ENCODE measurements around the gene XRCC3.
A peak's percentile ranks its signal among the peaks of the same experiment; 100 is the strongest.

The XRCC3 gene

DNA sequence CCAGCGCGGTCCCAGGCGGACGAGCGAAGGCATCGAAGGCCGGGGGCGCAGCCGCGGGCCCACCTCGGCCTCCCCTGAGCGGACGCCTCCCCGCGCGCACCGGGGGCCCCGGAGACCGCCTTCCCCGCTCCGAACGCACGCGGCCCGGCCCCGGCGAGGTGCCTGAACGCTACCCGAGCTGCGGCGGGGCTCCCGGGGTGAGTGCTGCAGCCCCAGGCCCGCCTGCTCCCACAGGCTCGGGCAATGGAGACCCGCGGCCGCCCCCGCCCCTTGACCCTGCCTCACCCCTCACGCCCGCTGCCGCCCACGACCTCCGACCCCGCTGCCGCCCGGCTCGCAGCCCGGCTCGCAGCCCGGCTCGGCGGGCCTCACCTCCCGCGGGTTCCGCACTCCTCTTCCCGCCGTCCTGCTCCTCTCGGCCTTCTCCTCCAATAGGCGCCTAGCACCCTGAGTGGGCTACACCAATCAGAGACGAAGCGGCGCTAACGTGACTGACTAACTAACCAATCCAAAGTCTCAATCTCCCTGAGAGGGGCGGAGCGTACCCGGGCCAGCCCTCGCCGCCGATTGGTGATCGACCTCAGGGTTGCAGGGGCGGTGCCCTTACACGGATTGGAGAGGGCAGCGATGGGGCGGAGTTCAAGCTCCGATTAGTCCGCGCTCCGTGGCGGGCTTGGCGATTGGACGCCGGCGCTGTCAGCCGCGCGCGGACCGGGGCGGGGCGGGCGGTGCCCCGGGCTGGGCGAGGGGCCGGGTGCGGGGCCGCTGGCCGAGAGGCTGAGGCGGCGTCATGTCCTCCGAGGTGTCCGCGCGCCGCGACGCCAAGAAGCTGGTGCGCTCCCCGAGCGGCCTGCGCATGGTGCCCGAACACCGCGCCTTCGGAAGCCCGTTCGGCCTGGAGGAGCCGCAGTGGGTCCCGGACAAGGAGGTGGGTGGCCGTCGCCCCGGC, at the start of gene XRCC3, which contains the start of gene ZFYVE21:
TSS of gene XRCC3 (minus strand) at position 400 of the 949 bp plus-strand sequence. CDS start 4,364 bp downstream, outside the sequence.
TSS of gene ZFYVE21 (plus strand) at position 759 of the 949 bp plus-strand sequence. CDS start at position 791, 32 bp downstream.
- DNase-seq, result peak; percentile 100

DNA sequence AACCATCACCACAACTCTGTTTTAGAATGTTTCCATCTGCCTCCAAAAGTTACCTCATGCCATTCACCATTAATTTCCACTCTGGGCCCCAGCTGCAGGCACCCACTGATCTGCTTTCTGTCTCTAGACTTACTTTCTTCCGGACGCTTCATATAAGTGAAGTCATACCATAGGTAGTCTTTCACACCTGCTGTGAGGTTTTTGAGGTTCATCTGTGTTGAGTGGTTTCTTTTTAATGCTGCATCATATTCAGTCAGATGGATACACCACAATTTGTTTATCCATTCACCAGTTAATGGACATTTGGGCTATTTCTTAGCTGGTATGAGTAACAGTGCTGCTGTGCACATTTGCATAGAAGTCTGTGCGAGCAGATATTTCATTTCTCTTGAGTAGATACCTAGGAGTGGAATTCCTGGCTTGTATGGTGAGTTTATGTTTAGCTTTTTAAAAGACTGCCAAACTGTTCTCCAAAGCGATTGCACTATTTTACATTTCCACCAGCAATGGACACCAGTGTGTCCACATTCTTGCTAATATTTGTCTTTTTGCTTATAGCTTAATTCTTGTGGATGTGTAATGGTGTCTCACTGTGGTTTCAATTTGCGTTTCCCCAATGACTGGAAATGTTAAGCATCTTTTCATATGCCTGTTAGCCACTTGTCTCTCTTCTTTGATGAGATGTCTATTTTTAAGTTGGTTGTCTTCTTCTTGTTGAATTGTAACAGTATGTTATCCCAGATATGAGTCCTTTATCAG, 48.7 kb upstream of the XRCC3 start:
- DNase-seq, result no peak

DNA sequence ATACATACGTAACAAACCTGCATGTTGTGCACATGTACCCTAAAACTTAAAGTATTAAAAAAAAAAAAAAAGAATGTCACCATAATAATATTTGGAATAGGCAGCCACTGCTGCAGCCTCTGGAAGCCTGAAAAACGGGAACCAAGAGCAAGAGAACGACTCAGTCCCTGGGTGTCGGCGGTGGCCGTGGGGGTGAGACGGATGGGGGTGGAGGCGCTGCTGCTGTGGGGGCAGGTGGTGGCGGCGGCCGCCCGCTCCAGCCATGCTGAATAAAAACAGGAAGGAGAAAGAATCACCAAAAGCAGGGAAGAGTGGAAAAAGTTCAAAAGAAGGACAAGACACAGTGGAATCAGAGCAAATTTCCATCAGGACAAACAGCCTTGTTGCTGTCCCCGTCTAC, 47.3 kb upstream of the XRCC3 start:
- DNase-seq, result no peak

DNA sequence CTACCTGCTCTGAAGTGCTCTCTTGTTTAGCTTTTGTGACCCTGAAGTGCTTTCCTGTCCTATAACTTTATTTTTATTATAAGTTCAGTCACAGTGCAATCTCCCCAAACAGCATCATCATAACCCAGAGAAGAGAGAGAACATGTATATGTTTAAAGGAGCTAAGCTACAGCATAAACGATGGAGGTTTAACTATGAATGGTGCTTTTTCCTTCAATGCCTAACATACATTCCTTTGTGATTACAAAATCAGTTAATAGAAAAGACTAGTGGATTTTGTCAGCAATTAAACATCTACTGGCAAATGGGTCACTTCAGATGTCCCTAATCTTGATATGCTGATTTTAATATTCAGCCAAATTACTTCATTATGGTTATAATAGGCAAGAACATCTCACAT, 46.8 kb upstream of the XRCC3 start:
- DNase-seq, result no peak

DNA sequence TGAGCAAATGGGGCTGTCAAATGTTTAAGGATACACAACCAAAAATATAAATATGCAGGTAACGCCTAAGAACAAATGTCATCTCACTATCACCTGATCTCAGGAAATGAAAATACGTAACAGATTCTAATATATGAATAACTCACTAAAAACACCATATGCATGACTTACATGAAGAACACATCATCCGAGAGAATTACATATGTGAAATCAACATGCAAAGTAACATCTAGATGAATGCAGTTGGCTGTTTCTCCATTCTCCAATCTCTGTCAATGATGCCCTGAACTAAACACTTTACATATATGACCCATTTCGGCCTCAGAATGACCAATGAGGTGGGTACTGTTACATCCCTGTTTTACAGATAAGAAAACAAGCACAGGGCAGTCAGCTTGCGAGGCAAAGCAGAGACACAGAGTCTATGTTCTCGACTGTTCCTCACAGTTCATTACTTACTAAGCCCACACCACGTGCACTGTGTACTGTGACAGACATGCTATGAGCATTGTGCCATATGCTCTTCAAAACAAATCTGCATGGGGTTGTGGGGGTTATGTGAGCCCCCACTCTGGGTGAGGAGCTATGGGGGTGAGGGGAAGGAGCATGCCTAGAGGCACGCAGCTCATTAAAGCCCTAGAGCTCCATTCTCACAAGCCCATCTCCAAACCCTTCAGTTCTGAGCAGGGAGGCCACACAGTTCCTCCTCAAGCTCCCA, 43.0 kb upstream of the XRCC3 start:
- DNase-seq, result no peak

DNA sequence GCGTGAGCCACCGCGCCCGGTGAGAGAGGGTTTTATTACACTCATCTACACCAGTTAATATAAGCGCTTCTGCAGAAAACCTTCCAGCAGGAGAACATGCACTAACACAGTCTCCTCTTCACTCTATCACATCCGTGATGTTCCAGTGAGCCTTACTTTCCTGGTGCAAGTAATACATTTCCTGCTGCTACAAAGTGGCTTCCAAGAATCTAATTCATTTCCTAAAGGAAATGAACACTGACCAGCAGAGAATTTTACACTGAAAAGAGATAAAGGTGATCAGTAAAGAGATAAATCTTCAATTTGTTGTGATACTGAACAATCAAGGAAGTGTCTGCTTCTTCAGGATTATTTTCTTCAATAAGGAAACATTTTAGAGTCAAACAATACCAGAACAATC, 39.8 kb upstream of the XRCC3 start:
- no peak for DNase-seq

DNA sequence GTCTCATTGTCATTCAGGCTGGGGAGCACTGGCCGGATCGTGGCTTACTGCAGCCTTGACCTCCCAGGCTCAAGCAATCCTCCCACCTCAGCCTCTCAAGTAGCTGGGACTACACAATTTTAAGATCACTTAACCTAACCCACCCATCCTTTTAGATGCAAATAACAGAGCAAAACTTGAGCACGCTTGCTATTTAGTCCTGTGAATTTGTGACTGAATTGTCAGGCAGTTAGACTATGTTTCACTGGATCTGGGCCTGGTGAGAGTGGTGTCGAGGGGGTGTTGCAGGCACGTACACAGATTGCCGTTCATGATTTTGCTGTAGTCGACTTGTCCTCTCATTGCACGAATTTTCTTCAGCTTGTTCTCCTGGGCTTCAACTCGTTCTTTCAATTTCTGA, 38.5 kb upstream of the XRCC3 start:
- DNase-seq, result no peak

DNA sequence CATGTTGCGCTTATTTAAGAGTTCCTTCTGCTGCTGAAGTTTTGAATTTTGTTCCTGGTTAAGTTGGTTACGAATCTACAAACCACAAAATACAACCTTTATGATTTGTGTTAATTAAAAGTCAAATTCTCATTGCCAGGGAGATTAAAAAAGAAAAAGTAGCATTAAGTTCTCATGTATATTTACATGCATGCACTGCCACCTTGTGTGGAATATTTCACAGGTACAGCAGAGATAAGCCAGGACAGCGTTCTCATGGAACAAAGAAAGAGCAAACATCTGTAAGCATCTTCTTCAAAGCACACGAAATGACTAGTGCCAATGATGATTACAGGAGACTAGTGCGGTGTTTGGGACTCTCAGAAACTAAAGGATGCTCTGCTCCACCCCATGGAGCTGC, 34.6 kb upstream of the XRCC3 start:
- DNase-seq, result no peak

DNA sequence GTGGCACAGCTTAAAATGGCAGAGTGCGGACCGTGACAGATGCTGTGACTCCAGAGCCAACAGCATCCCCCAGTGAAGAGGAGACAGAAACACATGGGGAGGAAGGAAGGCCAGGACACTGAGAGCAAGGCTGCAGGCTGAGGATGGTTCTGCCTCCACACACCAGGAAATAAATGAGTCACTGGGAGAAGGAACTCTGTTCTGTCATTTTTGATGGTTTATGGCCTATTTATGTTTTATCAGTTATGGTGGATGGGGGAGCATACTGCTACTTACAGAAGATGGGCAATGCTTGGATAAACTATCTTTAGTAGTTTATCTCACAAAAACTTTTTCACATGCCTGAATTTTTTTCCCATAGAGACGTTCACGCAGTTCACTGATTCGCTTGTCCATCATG, 34.2 kb upstream of the XRCC3 start:
- DNase-seq, result no peak

DNA sequence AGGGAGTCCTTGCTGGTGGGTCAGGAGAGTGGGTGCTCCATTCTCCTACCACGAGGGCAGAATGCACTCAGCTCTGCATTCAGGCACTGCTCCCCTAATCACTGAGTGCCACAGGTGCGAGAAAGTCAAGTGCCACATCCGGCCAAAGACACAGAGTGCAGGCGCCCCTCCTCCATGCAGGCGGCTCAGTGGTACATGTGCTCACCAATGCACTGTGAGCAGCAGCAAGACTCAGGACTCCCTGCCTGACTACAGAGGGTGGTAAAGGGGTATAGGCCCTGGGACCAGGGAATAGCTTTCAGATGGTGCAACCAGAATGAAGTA, 33.2 kb upstream of the XRCC3 start:
- DNase-seq, result no peak

DNA sequence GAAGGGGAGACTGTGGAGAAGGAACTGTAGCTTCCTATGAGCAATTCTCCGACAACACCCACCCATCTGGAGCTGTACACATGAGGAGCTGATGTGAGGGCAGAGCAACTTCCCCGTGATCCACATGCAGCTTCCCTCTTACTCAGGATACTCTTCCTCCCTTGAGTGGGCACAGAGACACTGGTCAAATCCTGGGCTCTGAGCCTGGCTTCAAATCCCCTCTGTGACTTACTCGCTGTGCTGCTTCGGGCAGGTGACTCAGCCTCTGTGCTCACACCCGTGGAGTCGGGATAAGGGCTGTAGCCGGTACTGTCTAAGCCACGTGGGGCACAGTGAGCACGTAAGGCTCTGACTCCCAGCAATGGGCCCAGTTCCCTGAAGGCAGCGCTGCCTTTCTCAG, 31.4 kb upstream of the XRCC3 start:
- DNase-seq, result no peak

DNA sequence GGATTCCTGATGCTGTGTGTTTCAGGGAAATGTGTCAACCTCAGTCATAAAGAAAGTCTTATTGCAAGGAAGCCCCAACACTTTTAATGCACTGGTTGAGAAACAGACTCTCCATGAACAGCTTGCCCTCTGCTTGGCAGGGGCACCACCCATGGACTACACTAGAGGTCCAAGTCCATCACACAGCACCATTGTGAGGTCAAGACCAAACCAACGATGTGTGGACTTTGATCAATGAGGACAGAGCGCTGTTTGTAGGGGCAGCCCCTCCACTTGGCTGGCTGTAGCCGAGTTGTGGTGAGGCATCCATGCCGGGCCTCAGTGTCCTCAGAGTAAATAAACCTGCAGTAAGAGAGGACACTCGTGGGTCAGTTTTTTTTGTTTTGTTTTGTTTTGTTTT, 30.2 kb upstream of the XRCC3 start:
- DNase-seq, result no peak

DNA sequence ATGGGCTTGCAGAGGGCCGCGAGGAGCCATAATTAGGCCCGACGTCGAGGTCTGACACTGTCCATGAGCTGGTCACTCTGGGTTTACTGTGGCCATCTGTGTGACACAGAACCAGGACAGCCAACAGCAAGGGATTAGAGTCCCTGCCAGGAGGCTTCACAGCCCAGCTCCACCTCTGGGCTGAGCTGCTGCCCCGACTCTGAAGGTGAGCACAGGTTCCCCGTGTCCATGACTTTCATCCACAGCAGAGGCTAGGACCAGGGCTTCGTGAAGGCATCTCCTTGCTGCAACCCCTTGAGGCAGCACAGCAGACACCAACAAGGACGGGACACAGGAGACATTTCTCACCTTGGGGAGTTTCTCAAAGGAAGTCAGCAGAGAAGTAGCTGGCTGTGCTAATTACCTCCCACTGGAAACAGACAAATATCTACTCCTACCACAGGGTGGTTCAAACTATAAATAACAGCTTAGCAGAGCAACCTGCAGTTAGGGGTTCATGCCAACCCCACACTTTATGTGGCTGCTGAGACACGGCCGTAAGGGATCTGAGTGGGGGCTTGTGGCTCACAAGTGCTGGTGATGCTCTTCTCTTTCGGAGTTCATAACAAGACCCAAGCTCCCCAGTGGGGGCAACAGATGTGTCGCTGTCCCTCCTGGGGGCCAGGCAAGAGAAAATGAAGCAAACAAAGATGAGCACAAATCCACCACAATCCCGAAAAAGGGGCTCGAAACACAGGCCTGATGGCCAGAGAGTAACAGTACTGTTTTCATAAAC, 29.6 kb upstream of the XRCC3 start:
- DNase-seq, result no peak

DNA sequence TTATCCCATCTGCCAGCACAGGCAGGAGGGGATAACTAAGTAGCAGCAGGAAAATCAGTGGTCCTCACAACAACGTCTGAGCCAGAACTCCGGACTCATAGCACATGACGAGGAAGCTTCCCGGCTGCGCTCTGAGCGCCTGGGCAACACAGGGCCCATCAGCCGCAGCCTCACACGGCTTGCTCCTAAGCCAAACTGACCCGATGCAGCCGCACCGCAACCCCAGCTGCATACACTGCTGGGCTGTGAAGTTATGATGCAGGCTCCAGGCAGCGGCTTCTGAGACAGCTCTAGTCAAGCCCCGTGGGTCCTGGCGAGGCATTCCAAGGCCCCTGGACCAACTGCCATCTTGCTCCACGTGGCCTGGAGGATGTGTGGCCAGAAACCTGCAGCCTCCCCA, 28.4 kb upstream of the XRCC3 start:
- DNase-seq, result no peak

DNA sequence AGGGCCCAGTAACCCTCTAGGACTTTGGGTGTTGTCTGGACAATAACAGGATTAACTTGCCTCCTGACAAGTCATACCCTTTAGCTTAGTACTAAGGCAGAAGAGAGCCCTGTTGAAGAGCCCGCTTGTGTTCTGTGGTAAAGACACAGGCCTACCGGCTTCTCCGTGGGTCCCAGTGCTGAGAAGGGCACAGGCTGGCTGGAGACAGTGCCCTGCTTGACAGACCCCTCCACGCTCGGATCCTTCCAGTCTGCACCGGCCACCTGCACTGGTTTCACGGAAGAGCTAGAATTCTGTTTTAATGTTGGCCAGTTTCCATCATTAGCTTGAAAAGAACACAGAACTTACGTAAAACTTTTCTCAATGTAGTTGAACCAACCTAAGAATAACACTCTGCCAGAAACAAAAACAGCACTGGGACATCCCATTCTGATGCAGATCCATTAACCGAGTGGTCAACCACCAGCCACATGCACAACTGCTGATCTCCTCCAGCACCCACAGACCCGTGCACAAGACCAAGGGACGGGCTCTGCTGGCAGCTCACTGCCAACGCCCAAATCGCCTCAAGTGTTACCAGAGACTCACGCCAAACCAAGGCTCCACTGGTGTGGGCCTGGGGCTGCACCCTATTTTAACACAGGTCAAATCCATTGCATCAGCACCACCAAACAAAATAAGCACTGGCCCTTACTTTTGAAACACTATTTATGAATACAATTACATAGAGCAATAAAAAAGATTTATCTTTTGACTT, 27.4 kb upstream of the XRCC3 start:
- no peak for DNase-seq

DNA sequence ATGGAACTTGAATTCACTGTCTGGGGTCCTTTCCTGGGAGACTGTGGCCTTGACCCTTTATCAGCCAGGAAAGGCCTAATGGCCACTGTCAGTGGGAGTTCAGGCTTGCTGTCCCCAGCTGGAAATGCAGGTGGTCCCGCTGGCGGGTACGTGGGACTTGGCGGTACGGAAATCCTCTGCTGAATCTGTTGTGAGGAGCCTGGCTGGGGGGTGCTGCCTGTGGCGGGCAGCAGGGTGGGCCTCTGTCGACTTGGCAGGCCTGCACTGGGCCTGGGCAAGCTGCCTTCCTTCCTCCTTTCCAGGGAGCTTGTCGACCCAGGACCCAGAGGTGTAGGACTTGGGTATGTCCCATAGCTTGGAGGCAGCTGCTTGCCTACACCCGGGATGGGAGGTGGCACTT, 26.6 kb upstream of the XRCC3 start:
- no peak for DNase-seq

DNA sequence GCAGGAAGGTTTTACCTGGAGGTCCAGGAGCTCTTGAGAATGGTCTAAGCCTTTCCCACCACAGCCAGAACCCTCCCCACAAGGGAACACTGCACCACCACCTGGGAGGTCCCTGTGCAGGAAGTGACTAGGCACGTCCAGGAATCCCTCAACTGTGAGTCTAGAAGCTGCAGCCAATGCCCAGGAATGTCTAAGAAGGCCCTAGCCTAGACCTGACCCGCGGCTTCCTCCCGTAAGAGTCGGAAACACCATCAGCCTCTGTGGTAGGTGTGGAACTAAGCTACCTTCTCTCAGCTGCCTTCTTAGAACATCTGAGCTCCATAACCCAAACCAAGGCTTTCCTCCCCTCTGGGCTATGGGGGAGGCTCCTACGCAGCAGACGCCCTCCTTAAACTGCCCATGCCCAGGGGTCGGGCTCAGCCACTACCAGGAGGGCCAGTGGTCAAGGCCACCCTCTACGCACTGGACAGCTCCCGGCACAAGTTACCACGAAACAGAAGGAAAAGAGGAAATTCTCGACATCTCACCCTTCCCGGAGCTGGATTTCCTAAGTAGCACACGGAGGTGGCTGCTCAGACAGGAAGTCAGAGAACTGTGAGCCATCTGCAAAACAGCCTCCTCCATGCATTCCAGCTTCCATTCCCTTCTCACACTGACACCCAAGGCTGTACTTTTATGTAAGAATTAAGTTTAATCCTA, 25.9 kb upstream of the XRCC3 start:
- no peak for DNase-seq

DNA sequence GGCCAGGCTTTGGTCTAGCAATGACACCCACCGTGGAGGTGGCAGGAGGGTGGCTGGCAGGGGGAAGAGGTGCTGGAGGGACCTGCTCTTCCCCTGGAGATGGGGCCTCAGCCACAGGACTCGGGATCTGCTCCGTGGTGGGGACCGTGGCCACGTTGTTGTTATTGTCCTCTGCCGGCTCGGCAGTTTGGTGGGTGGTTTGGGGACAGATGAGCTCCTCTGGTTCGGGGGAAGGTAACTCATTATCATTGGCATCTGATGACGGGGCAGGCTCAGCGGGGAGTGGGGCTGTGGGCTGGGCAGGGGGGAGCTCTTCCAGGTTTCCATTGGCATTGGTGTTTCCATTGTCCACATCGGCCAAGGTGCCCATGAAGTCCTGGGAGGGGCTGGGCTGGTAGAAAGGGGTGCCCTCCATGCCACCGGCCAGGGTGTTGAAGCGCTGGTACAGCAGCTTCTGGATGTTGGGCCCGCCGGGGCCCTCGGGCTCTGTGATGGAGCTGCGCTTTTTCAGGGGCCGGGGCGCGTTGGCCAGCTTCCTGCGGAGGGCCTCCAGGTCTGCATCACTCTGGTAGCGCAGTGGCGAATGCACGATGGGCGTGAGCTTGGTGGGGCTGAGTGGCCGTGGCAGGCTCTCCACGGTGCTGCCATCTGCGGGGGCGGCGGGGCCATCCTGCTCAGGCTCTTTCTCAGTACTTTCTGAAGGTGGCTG, 24.7 kb upstream of the XRCC3 start:
- DNase-seq, result no peak

DNA sequence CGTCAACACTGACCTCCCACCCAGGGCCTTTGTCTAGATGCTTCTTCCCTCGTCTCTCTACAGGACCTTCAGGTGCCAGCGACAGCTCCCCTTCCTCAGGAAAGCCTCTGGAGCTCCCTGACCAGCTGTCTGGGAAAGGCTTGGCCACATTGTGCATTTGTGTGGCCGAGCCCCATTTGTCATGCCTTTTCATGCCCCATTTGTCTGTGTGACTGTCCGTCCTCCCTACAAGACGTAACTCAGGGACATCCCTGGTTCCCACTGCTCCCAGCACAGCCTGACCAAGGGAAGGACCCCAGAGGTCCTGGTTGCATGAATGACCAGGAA, 24.2 kb upstream of the XRCC3 start:
- DNase-seq, result no peak

DNA sequence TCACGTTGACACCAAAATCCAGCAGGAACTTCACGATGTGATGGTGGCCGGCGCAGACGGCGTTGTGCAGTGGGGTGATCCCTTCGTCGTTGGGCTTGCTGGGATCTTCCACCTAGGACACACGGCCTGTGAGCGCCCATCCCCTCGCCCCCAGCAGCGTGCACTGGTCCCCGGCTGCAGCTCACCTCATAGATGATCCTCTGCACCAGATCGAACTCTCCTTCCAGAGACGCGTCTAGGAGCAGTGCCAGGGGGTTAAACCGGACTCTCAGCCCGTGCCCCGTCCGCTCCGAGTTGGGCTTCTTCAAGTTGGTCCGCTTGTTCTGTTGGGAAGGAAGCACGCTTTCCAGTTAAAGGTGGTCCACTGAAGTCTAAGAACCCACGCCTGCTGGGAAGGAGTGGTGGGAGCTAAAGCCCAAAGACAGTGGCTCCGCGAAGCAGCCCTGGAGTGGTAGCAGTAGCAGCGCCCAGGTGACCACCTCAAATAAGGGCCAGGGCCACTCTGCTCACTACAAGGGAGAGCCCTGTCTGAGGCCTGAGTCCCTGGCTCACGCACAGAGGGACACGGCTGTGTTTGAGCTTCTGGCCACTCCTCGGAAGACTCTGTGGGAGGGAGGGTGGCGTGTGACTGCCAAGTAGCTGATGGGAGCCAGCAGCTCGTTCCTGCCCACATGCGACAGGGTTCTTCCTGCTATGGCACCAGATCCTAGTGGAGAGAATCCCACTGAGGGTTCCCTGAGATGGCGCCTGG, 23.6 kb upstream of the XRCC3 start:
- DNase-seq, result no peak
